IMR-90 (cell line): ENCODE data around the gene CCDC137. TPM values are rescaled to one million over a fixed set of nuclear protein-coding genes. Genes with fewer than 3 reads are reported as not detected.

Experiments used
- ATAC-seq: fragments of 200-7000 bp; cut with Tn5 transposase; 2 replicates; pipeline ENCODE4 v1.9.1; 2020; ENCODE audit warnings: low read depth, mild to moderate bottlenecking, moderate library complexity
- BruUV-seq: library from RNA; stranded (reverse); fragments of 400-500 nt; replicated peaks from 2 replicates; lab custom pipeline; 2021; lab: Mats Ljungman, UMichigan
- CTCF ChIA-PET: fragments of 300-600 bp; formaldehyde crosslinking; extraction: SDS; loops from one replicate; lab custom pipeline; 2021; ENCODE audit warnings: antibody characterized with exemption; lab: Yijun Ruan, JAX
- POLR2A ChIA-PET: fragments of 300-600 bp; sonication (Branson Sonifier 250); formaldehyde crosslinking; loops from one replicate; lab custom pipeline; 2022; ENCODE audit warnings: antibody characterized with exemption; ENCODE audit not compliant: unreplicated experiment; lab: Charles Lee
- DNase-seq: peaks from one replicate; pipeline ENCODE4 v3.0.0; 2013
- H2AFZ ChIP-seq: replicated peaks from 2 replicates; pipeline ENCODE3; 2013; ENCODE audit warnings: low read length, mild to moderate bottlenecking; ENCODE audit not compliant: poor library complexity
- H2AK5ac ChIP-seq: 2 replicates; pipeline ENCODE4 v1.6.1; 2013; ENCODE audit warnings: low read depth, low read length, inconsistent platforms
- H2AK9ac ChIP-seq: replicated peaks from 2 replicates; pipeline ENCODE3; 2013; ENCODE audit warnings: mild to moderate bottlenecking, low read depth, low read length, moderate library complexity; ENCODE audit not compliant: poor library complexity
- H2BK120ac ChIP-seq: 2 replicates; pipeline ENCODE4 v1.6.1; 2013; ENCODE audit warnings: low read depth, low read length, inconsistent platforms
- H2BK15ac ChIP-seq: 3 replicates; pipeline ENCODE4 v1.6.1; 2013; ENCODE audit warnings: low read depth, low read length, inconsistent platforms
- H2BK20ac ChIP-seq: 2 replicates; pipeline ENCODE4 v1.6.1; 2013; ENCODE audit warnings: low read depth, mild to moderate bottlenecking, inconsistent platforms, low read length, moderate library complexity
- H2BK5ac ChIP-seq: 2 replicates; pipeline ENCODE4 v1.6.1; 2013; ENCODE audit warnings: mild to moderate bottlenecking, low read depth, low read length, inconsistent platforms; ENCODE audit not compliant: poor library complexity, severe bottlenecking
- H3K14ac ChIP-seq: replicated peaks from 2 replicates; pipeline ENCODE4 v1.6.1; 2013; ENCODE audit warnings: low read depth, low read length, inconsistent platforms
- H3K18ac ChIP-seq: 2 replicates; pipeline ENCODE4 v1.6.1; 2013; ENCODE audit warnings: low read depth, low read length, control low read depth
- H3K23ac ChIP-seq: 2 replicates; pipeline ENCODE4 v1.6.1; 2013; ENCODE audit warnings: low read depth, low read length, inconsistent platforms
- H3K27ac ChIP-seq: 2 replicates; pipeline ENCODE4 v1.5.1; 2013; ENCODE audit warnings: mild to moderate bottlenecking, control low read depth, low read length; ENCODE audit not compliant: insufficient read depth
- H3K27me3 ChIP-seq: 2 replicates; pipeline ENCODE4 v1.6.1; 2013; ENCODE audit warnings: low read length; ENCODE audit not compliant: control insufficient read depth, insufficient read depth
- H3K36me3 ChIP-seq: 2 replicates; pipeline ENCODE4 v1.6.1; 2013; ENCODE audit warnings: low read length, mixed read lengths; ENCODE audit not compliant: control insufficient read depth, insufficient read depth
- H3K4ac ChIP-seq: 2 replicates; pipeline ENCODE4 v1.6.1; 2013; ENCODE audit warnings: low read depth, low read length, inconsistent platforms
- H3K4me1 ChIP-seq: 2 replicates; pipeline ENCODE4 v1.6.1; 2013; ENCODE audit warnings: low read length, mixed read lengths; ENCODE audit not compliant: control insufficient read depth, insufficient read depth
- H3K4me2 ChIP-seq: 2 replicates; pipeline ENCODE4 v1.6.1; 2013; ENCODE audit warnings: low read depth, mild to moderate bottlenecking, control low read depth, low read length, moderate library complexity
- H3K4me3 ChIP-seq: 2 replicates; pipeline ENCODE4 v1.5.1; 2013; ENCODE audit warnings: low read depth, mild to moderate bottlenecking, control low read depth, low read length, moderate library complexity; ENCODE audit not compliant: insufficient read depth
- H3K56ac ChIP-seq: 2 replicates; pipeline ENCODE4 v1.6.1; 2013; ENCODE audit warnings: low read length, inconsistent platforms; ENCODE audit not compliant: insufficient read depth; ENCODE audit errors: extremely low read depth
- H3K79me1 ChIP-seq, 2 experiments: 2 replicates each; pipeline ENCODE4 v1.6.1; 2013; ENCODE audit warnings: low read length in 2 of 2, inconsistent platforms in 1 of 2, low read depth in 1 of 2
- H3K9ac ChIP-seq: 2 replicates; pipeline ENCODE4 v1.6.1; 2013; ENCODE audit warnings: low read depth, low read length, control low read depth
- H3K9me1 ChIP-seq: 2 replicates; pipeline ENCODE4 v1.6.1; 2013; ENCODE audit warnings: low read length, inconsistent platforms; ENCODE audit not compliant: insufficient read depth
- H3K9me3 ChIP-seq: 2 replicates; pipeline ENCODE4 v1.6.1; 2013; ENCODE audit warnings: low read length; ENCODE audit not compliant: control insufficient read depth, insufficient read depth
- H4K20me1 ChIP-seq: 2 replicates; pipeline ENCODE4 v1.6.1; 2013; ENCODE audit warnings: low read length, inconsistent platforms; ENCODE audit not compliant: insufficient read depth
- H4K5ac ChIP-seq: 2 replicates; pipeline ENCODE4 v1.6.1; 2013; ENCODE audit warnings: mild to moderate bottlenecking, low read depth, low read length, control low read depth
- H4K8ac ChIP-seq, 2 experiments: 2 replicates each; pipeline ENCODE4 v1.6.1; 2013; ENCODE audit warnings: low read depth in 2 of 2, low read length in 2 of 2, control low read depth in 1 of 2, inconsistent platforms in 1 of 2
- H4K91ac ChIP-seq: 2 replicates; pipeline ENCODE4 v1.6.1; 2013; ENCODE audit warnings: low read depth, low read length, inconsistent platforms; ENCODE audit not compliant: insufficient read depth
- MXI1 ChIP-seq: IDR thresholded peaks from 2 replicates; pipeline ENCODE4 v1.6.1; 2012; ENCODE audit warnings: low read depth, mild to moderate bottlenecking, low read length, moderate library complexity, borderline replicate concordance
- WGBS, 2 experiments: methylation state at CpG; one replicate each; pipeline versions ENCODE4 v1.1.5 to v1.1.7; 2013; ENCODE audit warnings: missing lambda C conversion rate in 2 of 2; ENCODE audit not compliant: insufficient read length in 1 of 2; ENCODE audit errors: extremely low coverage in 2 of 2; 5-methylcytosine and 5-hydroxymethylcytosine counted together
- dilution Hi-C: fragments of 300-500 bp; cut with HindIII; formaldehyde crosslinking; loops from one replicate; pipeline ENCODE4 v1.14.3; 2018; ENCODE audit warnings: low sequenced_read_pairs; ENCODE audit not compliant: unreplicated experiment
- in situ Hi-C: fragments of 300-500 bp; cut with MboI; formaldehyde crosslinking; loops from 3 replicates; pipeline ENCODE4 v1.14.3; 2019; ENCODE audit warnings: low sequenced_read_pairs, inconsistent platforms, mixed read lengths
- intact Hi-C: fragments of 100-400 bp; cut with micrococcal nuclease; formaldehyde crosslinking; loops from 2 replicates; pipeline ENCODE4 v1.10.0; 2022
- polyA plus RNA-seq, 3 experiments: library from polyadenylated mRNA; depleted of rRNA; stranded (reverse); fragments of >200 nt; gene quantifications; 2 replicates each; pipeline ENCODE4 v1.2.3, GENCODE V29; 2012; ENCODE audit warnings: low replicate concordance in 1 of 3
- total RNA-seq: library from RNA; depleted of rRNA; stranded (reverse); fragments of >200 nt; gene quantifications from 2 replicates; pipeline ENCODE4 v1.2.3, GENCODE V29; 2012

Gene CCDC137
- total and polyA plus RNA-seq, 2 of the 4 experiments (the other 2 are of a cell fraction): 7.5 to 18.4 TPM

GRCh38 chr17:81680150-81680549 is 13.6 kb downstream of the CCDC137 start:
- H3K27me3 ChIP-seq: no peaks in the 10 kb centered on the region
- no peak overlapping the region for H3K4me3 ChIP-seq
- peaks cover 6% of the 10 kb centered on the region for H3K36me3 ChIP-seq
- H2AK9ac ChIP-seq: no peak overlapping the region
- H2BK120ac ChIP-seq: no peak overlapping the region
- no peak for ATAC-seq
- no peak overlapping the region for H3K4ac ChIP-seq
- intact Hi-C loops (no loop called here), in situ Hi-C loops (no loop called here), dilution Hi-C loops (no loop called here)
- H2AK5ac ChIP-seq: no peak overlapping the region
- 85% methylated on average over 6 of the region's 11 CpGs; no CpG with 5 or more reads in 1 of the 2 experiments for WGBS, 2 experiments
- no peak overlapping the region for H4K8ac ChIP-seq
- no peak overlapping the region for H2BK15ac ChIP-seq
- no peak for DNase-seq
- H4K5ac ChIP-seq: no peak overlapping the region
- no peak overlapping the region for H2BK20ac ChIP-seq
- no peak overlapping the region for H4K91ac ChIP-seq
- H3K9me3 ChIP-seq: no peaks in the 10 kb centered on the region
- H3K9me1 ChIP-seq: peaks cover 6% of the 10 kb centered on the region; the same call in 1 of the 2 replicates
- no peak overlapping the region for H2BK5ac ChIP-seq
- no peak overlapping the region for H3K27ac ChIP-seq
- peaks cover 5% of the 10 kb centered on the region for H3K4me1 ChIP-seq
- BruUV-seq: no TSS peak
- no peak overlapping the region for H3K23ac ChIP-seq
- H3K18ac ChIP-seq: no peak overlapping the region
- H3K14ac ChIP-seq: no peak overlapping the region
- H3K56ac ChIP-seq: no peak overlapping the region
- no peak overlapping the region for H2AFZ ChIP-seq
- H3K9ac ChIP-seq: no peak overlapping the region
- no peak overlapping the region for H3K4me2 ChIP-seq
- peaks cover 13% of the 10 kb centered on the region for H4K20me1 ChIP-seq
- no peak for TF ChIP-seq MXI1
- peaks cover 26 to 71% of the 10 kb centered on the region in 2 experiments; a peak in 3 of 4 replicates for H3K79me1 ChIP-seq
- CTCF ChIA-PET: no interaction called here
- POLR2A ChIA-PET: no interaction called here
